Upper lobe of left lung (tissue), 4 donors: Measurements from ENCODE around the gene RINL.

ENCODE experiments used
- CTCF ChIP-seq, 6 experiments: fragments of 450-650 bp in 4 of 6; fragments of 200-600 bp in 2 of 6; sonication (generic) in 2 of 6; IDR thresholded peaks; one replicate each; pipeline ENCODE4 v1.5.1; 2016 to 2019; ENCODE audit warnings: antibody characterized with exemption in 6 of 6
- POLR2A ChIP-seq, 4 donors: fragments of 450-650 bp; IDR thresholded peaks; one replicate each; pipeline ENCODE4 v1.5.1; 2016 to 2017; ENCODE audit warnings: antibody characterized with exemption in 4 of 4, mild to moderate bottlenecking in 2 of 4

- TF ChIP-seq CTCF (IDR thresholded peaks at IDR 0.05): no peak
- no peak for TF ChIP-seq POLR2A (IDR thresholded peaks at IDR 0.05)
These were observed 22.7 kb upstream of the RINL start for GRCh38 chr19:38900743-38901190.
